Small intestine (tissue), 7 donors: ENCODE results near the gene SLIT3. TPM values are rescaled to one million over a fixed set of nuclear protein-coding genes. Genes with fewer than 3 reads are reported as not detected.

Experiments
- DNase-seq, 2 donors: peaks; one replicate each; pipeline versions ENCODE4 v3.0.0 to v3.0.0-alpha.2; 2013
- FAIRE-seq: peaks from 2 replicates; lab custom pipeline; 2012; peaks lifted over from hg19 to GRCh38; lab: Jason Lieb, UNC
- H3K27ac ChIP-seq, 3 donors: one replicate each; pipeline ENCODE4 v1.5.1; 2013; ENCODE audit warnings: low read length in 2 of 3, mild to moderate bottlenecking in 2 of 3, control low read depth in 1 of 3, inconsistent platforms in 1 of 3, low read depth in 1 of 3, moderate library complexity in 1 of 3
- H3K27me3 ChIP-seq, 3 donors: one replicate each; pipeline ENCODE4 v1.6.1; 2013; ENCODE audit warnings: low read length in 3 of 3, inconsistent platforms in 1 of 3; ENCODE audit not compliant: control insufficient read depth in 3 of 3, insufficient read depth in 3 of 3
- H3K36me3 ChIP-seq, 3 donors: one replicate each; pipeline ENCODE4 v1.6.1; 2013; ENCODE audit warnings: low read length in 3 of 3, inconsistent platforms in 1 of 3, low read depth in 1 of 3, mild to moderate bottlenecking in 1 of 3, moderate library complexity in 1 of 3; ENCODE audit not compliant: control insufficient read depth in 3 of 3, insufficient read depth in 2 of 3
- H3K4me1 ChIP-seq, 3 donors: one replicate each; pipeline ENCODE4 v1.6.1; 2013; ENCODE audit warnings: low read length in 2 of 3, inconsistent platforms in 1 of 3, low read depth in 1 of 3, mild to moderate bottlenecking in 1 of 3, moderate library complexity in 1 of 3; ENCODE audit not compliant: control insufficient read depth in 3 of 3, insufficient read depth in 2 of 3
- H3K4me3 ChIP-seq, 3 donors: one replicate each; pipeline ENCODE4 v1.5.1; 2013; ENCODE audit warnings: low read length in 3 of 3, control low read depth in 1 of 3, inconsistent platforms in 1 of 3, low read depth in 1 of 3, mild to moderate bottlenecking in 1 of 3, moderate library complexity in 1 of 3
- H3K9me3 ChIP-seq, 2 donors: one replicate each; pipeline ENCODE4 v1.6.1; 2013; ENCODE audit warnings: low read depth in 1 of 2, low read length in 1 of 2; ENCODE audit not compliant: control insufficient read depth in 2 of 2, insufficient read depth in 1 of 2
- WGBS, 3 donors: extraction: QIAGEN DNeasy Blood & Tissue Kit; methylation state at CpG; one replicate each; pipeline ENCODE4 v1.1.7; 2013; 5-methylcytosine and 5-hydroxymethylcytosine counted together
- polyA plus RNA-seq, 4 donors: library from polyadenylated mRNA; stranded (reverse) in 3 of 4; unstranded in 1 of 4; fragments of 200-250 nt in 3 of 4; fragments of 120-200 nt in 1 of 4; gene quantifications; one replicate each; pipeline versions ENCODE4 v1.2.1 to v1.2.3, GENCODE V29; 2013
- donor health status: healthy with polysubstance abuse.
- donor health status: control.
- donor health status: control.
- donor health status: Bipolar disorder and iron deficiency.
- donor health status: healthy.

Gene SLIT3
- polyA plus RNA-seq, 4 donors = 0.27 to 5.5 (median 5.3) TPM; not detected in 1

- peaks cover 0 to 4% (median 0%) of the 10 kb centered on the region in 3 donors for H3K36me3 ChIP-seq
- no peak for FAIRE-seq
- 28 to 71% (median 35%) methylated on average over 3 of the region's 3 CpGs for WGBS, 3 donors
- H3K27ac ChIP-seq = no peak overlapping the region
- H3K9me3 ChIP-seq = no peaks in the 10 kb centered on the region
- DNase-seq = peak in 1 of 2 donors; percentile 56
- H3K27me3 ChIP-seq = no peaks in the 10 kb centered on the region
- H3K4me1 ChIP-seq = no peaks in the 10 kb centered on the region
- H3K4me3 ChIP-seq = no peak overlapping the region
Observed at GRCh38 chr5:168693883-168694282, 607.1 kb downstream of the SLIT3 start.

- H3K4me3 ChIP-seq = no peak overlapping the region
- 39 to 65% (median 42%) methylated on average over 5 of the region's 5 CpGs for WGBS, 3 donors
- no peaks in the 10 kb centered on the region for H3K4me1 ChIP-seq
- peaks cover 0 to 4% (median 0%) of the 10 kb centered on the region in 3 donors for H3K36me3 ChIP-seq
- peak; percentile 11 to 31 for DNase-seq
- H3K27me3 ChIP-seq = no peaks in the 10 kb centered on the region
- no peak for FAIRE-seq
- H3K27ac ChIP-seq = no peak overlapping the region
- H3K9me3 ChIP-seq = no peaks in the 10 kb centered on the region
Observed at GRCh38 chr5:168693297-168693696, 607.6 kb downstream of the SLIT3 start.

GRCh38 chr5:168691891-168692290, 609.0 kb downstream of the SLIT3 start:
- H3K4me1 ChIP-seq = no peaks in the 10 kb centered on the region
- DNase-seq (no peak), FAIRE-seq (no peak)
- no peak overlapping the region for H3K4me3 ChIP-seq
- 75 to 85% (median 81%) methylated on average over 4 of the region's 4 CpGs for WGBS, 3 donors
- H3K27me3 ChIP-seq = no peaks in the 10 kb centered on the region
- H3K36me3 ChIP-seq = peaks cover 0 to 4% (median 0%) of the 10 kb centered on the region in 3 donors
- no peak overlapping the region for H3K27ac ChIP-seq
- no peaks in the 10 kb centered on the region for H3K9me3 ChIP-seq

GRCh38 chr5:168689260-168689659, 611.7 kb downstream of the SLIT3 start:
- Histone ChIP-seq H3K4me3 (no peak overlapping the region), H3K27ac (no peak overlapping the region), H3K4me1 (no peaks in the 10 kb centered on the region), H3K9me3 (no peaks in the 10 kb centered on the region), H3K27me3 (no peaks in the 10 kb centered on the region), H3K36me3 (peaks cover 0 to 4% (median 0%) of the 10 kb centered on the region in 3 donors)
- DNase-seq (no peak), FAIRE-seq (no peak)
- WGBS, 3 donors = 72 to 88% (median 78%) methylated on average over 2 of the region's 2 CpGs

GRCh38 chr5:168686837-168687236, 614.1 kb downstream of the SLIT3 start:
- Histone ChIP-seq H3K4me1 (peaks cover 0 to 3% (median 0%) of the 10 kb centered on the region in 3 donors), H3K36me3 (no peaks in the 10 kb centered on the region), H3K27ac (no peak overlapping the region), H3K9me3 (no peaks in the 10 kb centered on the region), H3K27me3 (no peaks in the 10 kb centered on the region), H3K4me3 (no peak overlapping the region)
- FAIRE-seq = no peak
- 93 to 99% (median 98%) methylated on average over 7 of the region's 7 CpGs for WGBS, 3 donors
- DNase-seq = no peak

GRCh38 chr5:168685566-168685965, 615.4 kb downstream of the SLIT3 start:
- Histone ChIP-seq H3K9me3 (no peaks in the 10 kb centered on the region), H3K4me3 (no peak overlapping the region), H3K4me1 (peaks cover 0 to 4% (median 3%) of the 10 kb centered on the region in 3 donors), H3K27ac (no peak overlapping the region), H3K36me3 (no peaks in the 10 kb centered on the region), H3K27me3 (no peaks in the 10 kb centered on the region)
- no peak for FAIRE-seq
- WGBS, 3 donors = 93 to 97% (median 96%) methylated on average over 13 of the region's 13 CpGs
- no peak for DNase-seq

- Histone ChIP-seq H3K4me1 (peaks cover 0 to 4% (median 3%) of the 10 kb centered on the region in 3 donors), H3K4me3 (no peak overlapping the region), H3K9me3 (no peaks in the 10 kb centered on the region), H3K27ac (peak overlapping the region in 1 of 3 donors; percentile 6), H3K27me3 (no peaks in the 10 kb centered on the region), H3K36me3 (no peaks in the 10 kb centered on the region)
- FAIRE-seq = no peak
- 88 to 93% (median 90%) methylated on average over 6 of the region's 6 CpGs for WGBS, 3 donors
- no peak for DNase-seq
Observed at GRCh38 chr5:168683927-168684295, 617.0 kb downstream of the SLIT3 start.

- Histone ChIP-seq H3K27me3 (no peaks in the 10 kb centered on the region), H3K9me3 (no peaks in the 10 kb centered on the region), H3K36me3 (no peaks in the 10 kb centered on the region), H3K27ac (no peak overlapping the region), H3K4me3 (no peak overlapping the region), H3K4me1 (peaks cover 0 to 4% (median 3%) of the 10 kb centered on the region in 3 donors)
- FAIRE-seq = no peak
- DNase-seq = peak in 1 of 2 donors; percentile 73
- WGBS, 3 donors = 26 to 43% (median 34%) methylated on average over 15 of the region's 15 CpGs
Observed at GRCh38 chr5:168683247-168683926, 617.6 kb downstream of the SLIT3 start.
